Measurements from ENCODE around the gene MAN2A2.
"Not testable (repeated sequence)": the region's sequence is repeated elsewhere in the genome, so short reads cannot be mapped to it uniquely, and the experiment has no call there.

The MAN2A2 gene

GRCh38 chr15:90905306-90906180, 2.4 kb downstream of the MAN2A2 start:
- FAIRE-seq = no peak

GRCh38 chr15:90906181-90906849, 3.2 kb downstream of the MAN2A2 start:
- FAIRE-seq = no peak

- FAIRE-seq = no peak
Measured at GRCh38 chr15:90907051-90907660, 4.1 kb downstream of the MAN2A2 start.

- FAIRE-seq = no peak
Measured at GRCh38 chr15:90907838-90908507, 4.9 kb downstream of the MAN2A2 start.

- FAIRE-seq = not testable (repeated sequence)
Measured at GRCh38 chr15:90909449-90909848, 6.3 kb downstream of the MAN2A2 start.

- FAIRE-seq = no peak
Measured at GRCh38 chr15:90909976-90910375, 6.9 kb downstream of the MAN2A2 start.

GRCh38 chr15:90910441-90911301, 7.6 kb downstream of the MAN2A2 start:
- FAIRE-seq = no peak

- no peak for FAIRE-seq
Measured at GRCh38 chr15:90911302-90911623, 8.2 kb downstream of the MAN2A2 start.

GRCh38 chr15:90911906-90912769, 9.0 kb downstream of the MAN2A2 start:
- FAIRE-seq = no peak

GRCh38 chr15:90912770-90913075, 9.6 kb downstream of the MAN2A2 start:
- FAIRE-seq = no peak

GRCh38 chr15:90913398-90913944, 10.4 kb downstream of the MAN2A2 start:
- no peak for FAIRE-seq

- FAIRE-seq = no peak
Measured at GRCh38 chr15:90914305-90915080, 11.4 kb downstream of the MAN2A2 start.

- no peak for FAIRE-seq
Measured at GRCh38 chr15:90915216-90915807, 12.2 kb downstream of the MAN2A2 start.

- no peak for FAIRE-seq
Measured at GRCh38 chr15:90915808-90916440, 12.8 kb downstream of the MAN2A2 start.

GRCh38 chr15:90916461-90916860, 13.4 kb downstream of the MAN2A2 start:
- no peak for FAIRE-seq

GRCh38 chr15:90917569-90917968, 14.5 kb downstream of the MAN2A2 start:
- FAIRE-seq = no peak

- FAIRE-seq = no peak
Measured at GRCh38 chr15:90918034-90918788, 15.1 kb downstream of the MAN2A2 start.

GRCh38 chr15:90918835-90919234, 15.7 kb downstream of the MAN2A2 start:
- no peak for FAIRE-seq

GRCh38 chr15:90921887-90922286, 18.8 kb downstream of the MAN2A2 start:
- FAIRE-seq = no peak

All from islet of Langerhans (tissue), 1 donor.